Liver (tissue), 9 donors: ENCODE measurements around the gene HOXA4. TPM values are rescaled to one million over a fixed set of nuclear protein-coding genes. Genes with fewer than 3 reads are reported as not detected.

Experiments
- DNase-seq: peaks from one replicate; pipeline ENCODE4 v3.0.0-alpha.2; 2017; ENCODE audit warnings: low spot score
- H3K27ac ChIP-seq, 2 donors: one replicate each; pipeline ENCODE4 v1.7.0; 2013; ENCODE audit warnings: inconsistent platforms in 2 of 2, low read length in 2 of 2, control low read depth in 1 of 2, low read depth in 1 of 2, mild to moderate bottlenecking in 1 of 2
- H3K27me3 ChIP-seq, 4 donors: one replicate each; pipeline versions ENCODE4 v1.6.1 to v1.7.0; 2013; ENCODE audit warnings: low read length in 3 of 4, inconsistent platforms in 1 of 4, mild to moderate bottlenecking in 1 of 4, moderate library complexity in 1 of 4; ENCODE audit not compliant: control insufficient read depth in 4 of 4, insufficient read depth in 4 of 4
- H3K36me3 ChIP-seq, 4 donors: one replicate each; pipeline versions ENCODE4 v1.6.1 to v1.7.0; 2013; ENCODE audit warnings: low read length in 3 of 4, mild to moderate bottlenecking in 3 of 4, low read depth in 1 of 4, moderate library complexity in 1 of 4; ENCODE audit not compliant: control insufficient read depth in 4 of 4, insufficient read depth in 3 of 4
- H3K4me1 ChIP-seq, 4 donors: one replicate each; pipeline versions ENCODE4 v1.6.1 to v1.7.0; 2013; ENCODE audit warnings: low read length in 3 of 4, mild to moderate bottlenecking in 3 of 4, moderate library complexity in 1 of 4; ENCODE audit not compliant: control insufficient read depth in 4 of 4, insufficient read depth in 4 of 4
- H3K4me3 ChIP-seq, 3 donors: one replicate each; pipeline versions ENCODE4 v1.6.1 to v1.7.0; 2013; ENCODE audit warnings: low read length in 3 of 3, control low read depth in 1 of 3, low read depth in 1 of 3, mild to moderate bottlenecking in 1 of 3
- H3K9ac ChIP-seq, 2 donors: one replicate each; pipeline ENCODE4 v1.7.0; 2013; ENCODE audit warnings: low read length in 2 of 2, mild to moderate bottlenecking in 2 of 2, moderate library complexity in 2 of 2, control low read depth in 1 of 2, low read depth in 1 of 2
- H3K9me3 ChIP-seq, 4 donors: one replicate each; pipeline versions ENCODE4 v1.6.1 to v1.7.0; 2013; ENCODE audit warnings: low read length in 3 of 4; ENCODE audit not compliant: control insufficient read depth in 4 of 4
- ATF3 ChIP-seq: IDR thresholded peaks from 2 replicates; pipeline ENCODE4 v1.6.1; 2016; ENCODE audit warnings: antibody characterized with exemption
- EGR1 ChIP-seq, 2 donors: IDR thresholded peaks; 2 replicates each; pipeline ENCODE4 v1.6.1; 2016 to 2018; ENCODE audit warnings: antibody characterized with exemption in 2 of 2, low read depth in 2 of 2
- FOXA1 ChIP-seq: IDR thresholded peaks from 2 replicates; pipeline ENCODE4 v1.6.1; 2016; ENCODE audit warnings: antibody characterized with exemption
- FOXA2 ChIP-seq: IDR thresholded peaks from 2 replicates; pipeline ENCODE4 v1.6.1; 2016; ENCODE audit warnings: antibody characterized with exemption
- HNF4A ChIP-seq, 2 donors: conservative IDR thresholded peaks; 2 replicates each; pipeline ENCODE4 v1.6.1; 2016; ENCODE audit warnings: antibody characterized with exemption in 2 of 2, mild to moderate bottlenecking in 2 of 2
- JUND ChIP-seq, 2 donors: IDR thresholded peaks; 2 replicates each; pipeline ENCODE4 v1.6.1; 2016; ENCODE audit warnings: antibody characterized with exemption in 2 of 2
- MAX ChIP-seq: IDR thresholded peaks from 2 replicates; pipeline ENCODE4 v1.6.1; 2016; ENCODE audit warnings: antibody characterized with exemption
- NR2F2 ChIP-seq: IDR thresholded peaks from 2 replicates; pipeline ENCODE4 v1.6.1; 2016; ENCODE audit warnings: antibody characterized with exemption
- RAD21 ChIP-seq, 2 donors: IDR thresholded peaks; 2 replicates each; pipeline ENCODE4 v1.6.1; 2016; ENCODE audit warnings: antibody characterized with exemption in 2 of 2, mild to moderate bottlenecking in 2 of 2
- REST ChIP-seq: IDR thresholded peaks from 2 replicates; pipeline ENCODE4 v1.6.1; 2016; ENCODE audit warnings: antibody characterized with exemption, mild to moderate bottlenecking
- RXRA ChIP-seq, 2 donors: IDR thresholded peaks; 2 replicates each; pipeline ENCODE4 v1.6.1; 2017 to 2018; ENCODE audit warnings: antibody characterized with exemption in 2 of 2, mild to moderate bottlenecking in 1 of 2
- SP1 ChIP-seq: IDR thresholded peaks from 2 replicates; pipeline ENCODE4 v1.6.1; 2018; ENCODE audit warnings: antibody characterized with exemption, mild to moderate bottlenecking
- TAF1 ChIP-seq: conservative IDR thresholded peaks from 2 replicates; pipeline ENCODE4 v1.6.1; 2016; ENCODE audit warnings: antibody characterized with exemption, mild to moderate bottlenecking
- YY1 ChIP-seq: IDR thresholded peaks from 2 replicates; pipeline ENCODE4 v1.6.1; 2016; ENCODE audit warnings: antibody characterized with exemption, mild to moderate bottlenecking
- ZBTB33 ChIP-seq: IDR thresholded peaks from 2 replicates; pipeline ENCODE4 v1.6.1; 2016; ENCODE audit warnings: antibody characterized with exemption
- WGBS: extraction: QIAGEN DNeasy Blood & Tissue Kit; methylation state at CpG from one replicate; pipeline ENCODE4 v1.1.7; 2013; 5-methylcytosine and 5-hydroxymethylcytosine counted together
- polyA plus RNA-seq, 2 donors: library from polyadenylated mRNA; stranded (reverse) in 1 of 2; unstranded in 1 of 2; fragments of 200-250 nt in 1 of 2; fragments of >200 nt in 1 of 2; fragmentation: Nextera tagmentation in 1 of 2; extraction: Ambion mirVana in 1 of 2; gene quantifications; one replicate each; pipeline versions ENCODE4 v1.2.1 to v1.2.3, GENCODE V29; 2013 to 2015
- total RNA-seq, 2 donors: library from RNA; depleted of rRNA; stranded (reverse); fragments of >200 nt; gene quantifications; one replicate each; pipeline ENCODE4 v1.2.3, GENCODE V29; 2014
- donor health status: healthy.
- donor health status: healthy.
- donor health status: healthy.
- donor health status: healthy.
- donor health status: healthy.

HOXA4 gene
- total and polyA plus RNA-seq, 4 donors = 0.17 to 1.1 (median 0.30) TPM

- TF ChIP-seq MAX = no peak
- TF ChIP-seq SP1 = no peak
- no peak for TF ChIP-seq EGR1 (IDR thresholded peaks at IDR 0.05; ENCODE audit: low read depth in 2 of 2)
- TF ChIP-seq NR2F2 = no peak
- no peak for TF ChIP-seq TAF1
- TF ChIP-seq RAD21 (IDR thresholded peaks at IDR 0.05) = no peak
- TF ChIP-seq JUND (IDR thresholded peaks at IDR 0.05) = no peak
- TF ChIP-seq ZBTB33 = no peak
- no peak for TF ChIP-seq RXRA (IDR thresholded peaks at IDR 0.05)
- TF ChIP-seq HNF4A (conservative IDR thresholded peaks at IDR 0.05) = no peak
Observed at GRCh38 chr7:27118580-27118979, 12.0 kb downstream of the HOXA4 start (continued).

GRCh38 chr7:27117887-27118491 lies 12.6 kb downstream of the HOXA4 start:
- peak overlapping the region; percentile 23 to 44 for H3K27ac ChIP-seq
- no peak for DNase-seq
- 22% methylated on average over 19 of the region's 19 CpGs for WGBS
- peaks cover 0 to 16% (median 7%) of the 10 kb centered on the region in 4 donors for H3K27me3 ChIP-seq
- no peaks in the 10 kb centered on the region for H3K36me3 ChIP-seq
- H3K9ac ChIP-seq = peak overlapping the region in 1 of 2 donors; percentile 52
- TF ChIP-seq SP1 (no peak), NR2F2 (peak; percentile 84)
- peaks cover 2 to 16% (median 9%) of the 10 kb centered on the region in 4 donors for H3K4me1 ChIP-seq
- no peaks in the 10 kb centered on the region for H3K9me3 ChIP-seq
- peak overlapping the region in 1 of 3 donors; percentile 0 for H3K4me3 ChIP-seq

GRCh38 chr7:27116962-27117886 lies 13.3 kb downstream of the HOXA4 start:
- TF ChIP-seq ZBTB33 (no peak), FOXA1 (no peak), YY1 (no peak), ATF3 (no peak), FOXA2 (no peak), RAD21 (IDR thresholded peaks at IDR 0.05) (no peak), REST (no peak)
- Histone ChIP-seq H3K27me3 (peaks cover 0 to 16% (median 7%) of the 10 kb centered on the region in 4 donors), H3K9me3 (no peaks in the 10 kb centered on the region), H3K36me3 (no peaks in the 10 kb centered on the region), H3K9ac (no peak overlapping the region), H3K27ac (peak overlapping the region; percentile 23 to 44), H3K4me3 (peak overlapping the region in 1 of 3 donors; percentile 0), H3K4me1 (peaks cover 0 to 8% (median 5%) of the 10 kb centered on the region in 4 donors)
- DNase-seq = no peak
- WGBS = 28% methylated on average over 12 of the region's 12 CpGs
